Occipital lobe (tissue), 2 donors: ENCODE results near the gene ABHD16B. TPM values are rescaled to one million over a fixed set of nuclear protein-coding genes. Genes with fewer than 3 reads are reported as not detected.

ENCODE experiments used
- DNase-seq: peaks from one replicate; lab custom pipeline; 2025; lab: John Stamatoyannopoulos, UW
- total RNA-seq: library from RNA; depleted of rRNA; stranded (reverse); fragments of >200 nt; gene quantifications from one replicate; pipeline ENCODE4 v1.2.3, GENCODE V29; 2014

ABHD16B gene
- total RNA-seq = not detected

DNA sequence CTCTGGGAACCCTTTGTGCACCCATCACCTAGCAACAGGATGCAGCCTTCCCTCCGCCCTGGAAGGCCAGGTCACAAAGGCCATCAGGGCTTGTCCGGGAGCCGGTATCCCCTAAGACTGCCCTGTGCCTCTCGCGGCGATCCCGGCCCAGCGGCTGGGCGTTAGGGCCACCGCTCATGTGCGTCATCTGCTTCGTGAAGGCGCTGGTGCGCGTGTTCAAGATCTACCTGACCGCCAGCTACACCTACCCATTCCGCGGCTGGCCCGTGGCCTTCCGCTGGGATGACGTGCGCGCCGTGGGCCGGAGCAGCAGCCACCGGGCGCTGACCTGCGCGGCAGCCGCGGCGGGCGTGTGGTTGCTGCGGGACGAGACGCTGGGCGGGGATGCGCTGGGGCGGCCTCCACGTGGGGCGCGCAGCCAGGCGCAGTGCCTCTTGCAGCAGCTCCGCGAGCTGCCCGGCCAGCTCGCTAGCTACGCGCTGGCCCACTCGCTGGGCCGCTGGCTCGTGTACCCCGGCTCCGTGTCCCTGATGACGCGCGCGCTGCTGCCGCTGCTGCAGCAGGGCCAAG is at the start of gene ABHD16B:
ABHD16B (plus strand) TSS at position 134 of the 570 bp plus-strand sequence; CDS start at position 177, 43 bp downstream.
- no peak for DNase-seq

DNA sequence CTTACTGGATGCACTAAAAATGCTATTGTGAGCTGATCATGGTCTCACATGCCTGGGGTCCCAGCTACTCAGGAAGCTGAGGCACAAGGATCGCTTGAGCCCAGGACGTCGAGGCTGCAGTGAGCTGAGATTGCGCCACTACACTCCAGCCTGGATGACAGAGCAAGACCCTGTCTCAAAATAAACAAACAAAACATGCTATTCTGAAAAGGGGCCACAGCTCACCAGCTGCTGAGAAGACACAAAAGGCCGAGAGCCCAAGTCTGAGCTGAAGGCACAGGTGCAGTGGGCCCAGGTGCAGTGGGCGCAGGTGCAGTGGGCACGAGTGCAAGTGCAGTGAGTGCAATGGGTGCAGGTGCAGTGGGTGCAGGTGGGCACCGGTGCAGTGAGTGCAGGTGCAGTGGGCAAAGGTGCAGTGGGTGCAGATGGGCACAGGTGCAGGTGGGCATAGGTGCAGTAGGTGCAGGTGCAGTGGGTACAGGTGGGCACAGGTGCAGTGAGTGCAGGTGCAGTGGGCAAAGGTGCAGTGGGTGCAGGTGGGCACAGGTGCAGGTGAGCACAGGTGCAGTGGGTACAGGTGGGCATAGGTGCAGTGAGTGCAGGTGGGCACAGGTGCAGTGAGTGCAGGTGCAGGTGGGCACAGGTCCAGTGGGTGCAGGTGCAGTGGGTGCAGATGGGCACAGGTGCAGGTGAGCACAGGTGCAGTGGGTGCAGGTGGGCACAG is 46.2 kb upstream of the ABHD16B start:
- no peak for DNase-seq

DNA sequence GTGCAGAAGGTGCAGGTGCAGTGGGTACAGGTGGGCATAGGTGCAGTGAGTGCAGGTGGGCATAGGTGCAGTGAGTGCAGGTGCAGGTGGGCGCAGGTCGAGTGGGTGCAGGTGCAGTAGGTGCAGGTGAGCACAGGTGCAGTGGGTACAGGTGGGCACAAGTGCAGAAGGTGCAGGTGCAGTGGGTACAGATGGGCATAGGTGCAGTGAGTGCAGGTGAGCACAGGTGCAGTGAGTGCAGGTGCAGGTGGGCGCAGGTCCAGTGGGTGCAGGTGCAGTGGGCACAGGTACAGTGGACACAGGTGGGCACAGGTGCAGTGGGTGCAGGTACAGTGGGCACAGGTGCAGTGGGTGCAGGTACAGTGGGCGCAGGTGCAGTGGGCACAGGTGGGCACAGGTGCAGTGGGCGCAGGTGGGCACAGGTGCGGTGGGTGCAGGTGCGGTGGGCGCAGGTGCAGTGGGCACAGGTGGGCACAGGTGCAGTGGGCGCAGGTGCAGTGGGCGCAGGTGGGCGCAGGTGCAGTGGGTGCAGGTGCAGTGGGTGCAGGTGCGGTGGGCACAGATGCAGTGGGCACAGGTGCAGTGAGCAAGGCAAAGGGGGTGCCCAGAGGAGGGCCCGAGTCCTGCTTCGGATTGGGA is 45.6 kb upstream of the ABHD16B start:
- DNase-seq = no peak

- no peak for DNase-seq
Measured at GRCh38 chr20:63819224-63819921, 41.9 kb upstream of the ABHD16B start.

DNA sequence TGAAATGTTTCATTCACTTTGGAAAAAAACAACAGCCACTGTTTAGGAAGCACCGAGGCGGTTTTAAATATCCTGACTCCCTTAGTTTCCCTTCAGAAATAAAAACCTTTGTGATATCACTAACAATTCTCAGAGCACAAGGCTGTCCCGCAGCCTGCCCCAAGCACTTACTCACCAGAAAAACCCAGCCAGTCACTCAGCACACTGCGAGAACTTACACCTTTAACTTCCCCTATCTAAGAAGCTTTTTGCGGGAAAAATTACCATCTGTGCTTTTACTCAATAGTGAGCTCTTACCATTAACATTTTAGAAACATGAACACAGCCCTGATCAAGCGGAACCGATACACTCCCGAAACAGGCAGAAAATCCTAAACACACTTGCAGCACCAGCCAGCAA is 39.5 kb upstream of the ABHD16B start:
- DNase-seq = no peak

DNA sequence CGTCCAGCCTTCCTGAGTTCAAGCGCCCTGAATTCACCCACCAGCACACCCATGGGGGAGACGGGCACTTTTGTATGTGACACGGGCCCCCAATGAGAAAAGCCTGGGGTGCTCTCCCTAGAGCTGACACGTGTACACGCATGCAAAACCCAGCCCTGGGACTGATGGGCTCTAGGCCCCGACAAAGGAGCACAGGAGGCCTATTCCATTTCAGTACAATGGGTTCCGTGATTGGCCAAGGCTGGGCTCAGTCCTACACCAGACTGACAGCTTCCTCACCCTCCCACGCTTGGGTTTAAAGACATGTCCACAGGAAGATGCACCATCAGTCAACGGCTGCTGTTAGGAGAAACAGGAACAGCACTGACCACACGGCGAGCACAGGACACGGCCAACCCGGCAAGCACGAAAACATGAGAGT is 39.0 kb upstream of the ABHD16B start:
- DNase-seq = no peak

GRCh38 chr20:63823691-63824311 is 37.5 kb upstream of the ABHD16B start:
- DNase-seq = no peak

DNA sequence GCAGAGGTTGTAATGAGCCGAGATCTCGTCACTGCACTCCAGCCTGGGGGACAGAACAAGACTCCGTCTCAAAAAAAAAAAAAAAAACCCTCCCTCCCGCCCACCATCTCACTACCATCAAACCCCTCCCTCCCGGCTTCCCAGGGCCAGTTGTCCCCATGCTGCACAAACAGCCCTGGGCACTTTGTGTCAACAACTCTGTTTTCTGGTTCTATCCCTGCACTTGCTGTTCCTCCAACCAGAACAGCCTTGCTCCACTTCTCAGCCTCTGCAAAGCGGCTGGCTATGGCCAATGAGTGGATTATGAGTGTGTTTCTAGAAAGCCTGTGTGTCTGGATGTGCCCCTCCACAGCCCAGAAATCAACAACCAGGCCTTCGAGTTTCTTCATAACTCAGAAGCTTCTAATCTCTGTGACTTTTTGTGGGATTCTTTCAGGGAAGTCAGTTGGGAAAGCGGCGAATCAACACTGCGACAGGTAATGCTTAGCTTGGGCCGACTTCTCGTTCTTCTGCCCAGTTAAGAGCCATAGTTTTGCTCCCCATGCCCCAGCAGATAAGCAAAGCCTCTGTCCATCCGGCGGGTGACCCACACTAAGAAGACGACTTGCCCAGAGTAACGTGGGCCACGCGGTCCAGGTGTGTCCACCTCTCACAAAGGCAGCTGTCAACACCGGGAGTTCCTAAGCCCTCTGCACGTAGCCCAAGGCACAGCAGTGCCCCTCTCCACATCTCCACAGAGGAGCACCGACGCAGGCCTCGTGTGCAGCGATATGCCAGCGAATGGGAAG is 35.8 kb upstream of the ABHD16B start:
- no peak for DNase-seq

- DNase-seq = no peak
Measured at GRCh38 chr20:63826753-63827152, 34.5 kb upstream of the ABHD16B start.

GRCh38 chr20:63828124-63828523 is 33.2 kb upstream of the ABHD16B start:
- no peak for DNase-seq

- DNase-seq = no peak
Measured at GRCh38 chr20:63828545-63828944, 32.8 kb upstream of the ABHD16B start.

- no peak for DNase-seq
Measured at GRCh38 chr20:63828951-63829350, 32.3 kb upstream of the ABHD16B start.

DNA sequence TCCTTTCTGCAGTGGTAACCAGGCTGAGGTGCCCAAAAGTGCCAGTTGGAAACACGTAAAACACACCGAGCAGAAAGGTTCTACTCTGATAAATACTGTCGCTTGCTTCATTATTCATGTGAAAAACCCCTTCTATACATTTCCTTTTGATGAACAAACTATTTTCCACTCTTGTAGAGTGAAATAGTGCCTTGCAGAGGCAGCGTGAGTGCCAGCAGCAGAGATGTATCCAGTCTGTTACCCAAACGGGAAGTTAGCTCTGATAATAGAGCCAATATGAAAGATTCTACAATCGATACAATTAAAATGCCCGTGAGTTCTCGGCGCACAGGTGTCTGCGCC is 31.7 kb upstream of the ABHD16B start:
- no peak for DNase-seq

DNA sequence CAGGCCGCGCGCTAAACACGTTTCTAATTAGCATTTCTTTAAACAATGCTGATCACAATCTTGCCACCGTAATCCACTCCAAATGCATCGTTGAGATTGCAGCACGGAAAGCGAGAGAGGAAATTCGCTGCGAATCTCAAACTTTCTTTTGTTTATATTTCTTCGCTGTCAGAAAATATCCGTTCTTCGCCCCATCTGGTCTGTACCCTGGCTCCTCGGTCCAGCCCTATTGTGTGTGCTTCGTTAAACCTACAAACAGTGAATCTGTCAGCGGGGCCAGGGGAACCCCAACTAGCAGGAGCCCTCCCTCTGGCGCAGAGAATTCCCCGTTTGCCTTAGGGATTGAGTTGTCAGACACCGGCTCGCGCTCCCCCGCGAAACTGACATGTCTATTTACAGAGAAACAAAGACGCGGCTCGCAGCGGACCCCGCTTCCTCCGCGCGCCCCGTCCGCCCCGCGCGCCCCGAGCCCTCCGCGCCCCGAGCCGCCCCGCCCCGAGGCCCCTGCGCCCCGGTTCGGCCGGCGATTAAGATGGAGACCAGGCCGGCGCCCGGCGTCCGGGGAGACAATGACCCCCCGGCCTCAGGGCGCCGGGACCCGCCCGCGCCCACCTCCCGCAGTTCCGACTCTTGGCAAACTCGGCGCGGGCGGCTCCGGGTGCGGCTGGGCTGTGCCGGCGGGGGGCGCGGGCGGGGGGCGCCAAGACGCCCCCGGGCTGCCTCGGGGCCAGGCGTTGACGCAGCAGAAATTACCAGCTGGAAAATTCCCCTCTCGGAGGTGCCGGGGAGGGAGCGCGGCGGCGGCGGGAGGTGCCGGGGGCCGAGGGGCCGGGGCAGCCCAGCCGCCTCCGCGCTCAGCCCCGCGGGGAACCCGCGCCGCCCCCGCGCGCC is 31.1 kb upstream of the ABHD16B start:
- DNase-seq = no peak

DNA sequence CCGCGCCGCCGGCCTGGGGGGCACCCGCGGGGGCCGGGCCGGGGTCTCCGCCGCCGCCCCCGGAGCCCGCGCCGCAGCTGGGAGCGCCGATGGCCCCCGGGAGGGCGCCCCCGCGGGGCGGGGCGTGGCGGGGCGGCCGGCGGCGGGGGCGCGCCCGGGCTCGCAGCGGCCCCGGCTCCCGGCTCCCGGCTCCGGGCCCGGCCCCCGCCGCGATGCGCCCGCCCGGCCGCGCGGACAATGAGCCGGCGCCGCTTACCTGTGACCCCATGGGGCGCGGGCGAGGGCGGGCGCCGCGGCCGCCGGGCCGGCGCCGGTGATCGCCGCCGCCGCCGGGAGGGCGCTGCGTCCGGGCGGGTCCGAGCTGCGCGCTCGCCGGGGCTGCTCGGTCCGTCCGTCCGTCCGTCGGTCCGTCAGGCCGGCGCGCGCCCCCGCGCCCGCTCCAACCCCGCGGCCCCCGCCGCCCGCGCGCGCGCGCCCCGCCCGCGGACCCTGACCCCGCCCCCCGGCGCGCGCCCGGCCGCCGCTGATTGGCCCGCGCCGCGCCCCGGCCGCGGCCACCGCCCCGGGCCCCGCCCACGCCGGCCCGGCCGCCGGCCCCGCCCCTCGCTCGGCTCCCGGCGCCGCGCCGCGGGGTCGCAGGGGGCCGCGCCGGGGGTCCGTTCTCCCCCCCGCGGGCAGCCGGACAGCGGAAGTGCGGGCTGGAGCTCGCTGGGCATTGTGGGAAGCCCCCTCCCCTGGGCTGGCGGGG is 30.3 kb upstream of the ABHD16B start, which contains the start of gene ZBTB46:
ZBTB46 (minus strand) TSS at position 424 of the 748 bp plus-strand sequence. CDS start 40,507 bp downstream, outside the sequence.
- DNase-seq = no peak

- no peak for DNase-seq
Measured at GRCh38 chr20:63831646-63831992, 29.7 kb upstream of the ABHD16B start.

GRCh38 chr20:63831993-63832686 is 29.2 kb upstream of the ABHD16B start:
- DNase-seq = no peak

DNA sequence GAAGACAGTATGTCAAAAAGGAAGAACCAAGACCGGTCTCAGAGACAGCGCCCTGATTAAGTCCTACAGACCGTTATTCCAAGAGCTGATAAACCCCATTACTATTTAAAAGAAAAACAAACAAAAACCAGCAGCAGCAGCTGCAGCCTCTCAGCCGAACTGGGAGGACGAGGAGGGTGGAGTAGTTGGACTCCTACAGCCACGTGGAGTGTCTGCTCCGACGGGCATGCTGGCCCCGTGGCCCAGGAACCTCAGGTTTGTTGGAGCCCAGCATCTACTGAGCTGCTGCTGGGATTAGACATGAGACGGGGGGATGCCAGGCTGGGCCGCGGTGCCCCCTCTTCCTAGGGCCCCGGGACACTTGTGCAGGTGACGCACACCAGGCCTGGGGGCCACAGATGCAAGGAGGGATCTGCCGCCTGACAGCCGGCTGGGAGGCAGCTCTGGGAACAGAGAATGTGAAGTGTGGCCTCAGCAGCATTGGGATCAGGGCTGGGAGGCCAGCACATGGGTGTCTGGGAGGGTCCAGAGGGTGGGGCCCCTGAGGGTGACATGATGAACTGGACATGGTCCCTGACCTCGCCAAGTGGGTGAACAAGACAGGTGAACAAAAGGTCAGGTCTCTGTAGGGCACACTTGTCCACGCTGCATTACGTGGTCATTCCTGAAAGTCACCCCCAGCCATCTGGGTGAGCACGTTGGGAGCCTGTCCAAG is 27.4 kb upstream of the ABHD16B start:
- no peak for DNase-seq
